Loucy (cell line): ENCODE results near the gene ATP1B2.

ENCODE experiments used
- CTCF ChIP-seq: fragments of 200-600 bp; sonication (generic); conservative IDR thresholded peaks from 2 replicates; pipeline ENCODE4 v1.5.1; 2014; ENCODE audit warnings: mild to moderate bottlenecking, antibody characterized with exemption, low read length
- EZH2phosphoT487 ChIP-seq: fragments of 200-600 bp; IDR thresholded peaks from 2 replicates; pipeline ENCODE4 v1.6.1; 2018; ENCODE audit warnings: antibody characterized with exemption, mild to moderate bottlenecking, moderate library complexity, borderline replicate concordance

GRCh38 chr17:7674934-7675333 is 24.2 kb downstream of the ATP1B2 start:
- TF ChIP-seq CTCF (no peak), EZH2phosphoT487 (no peak)
